ENCODE measurements around the gene NUP98.

Gene NUP98

DNA sequence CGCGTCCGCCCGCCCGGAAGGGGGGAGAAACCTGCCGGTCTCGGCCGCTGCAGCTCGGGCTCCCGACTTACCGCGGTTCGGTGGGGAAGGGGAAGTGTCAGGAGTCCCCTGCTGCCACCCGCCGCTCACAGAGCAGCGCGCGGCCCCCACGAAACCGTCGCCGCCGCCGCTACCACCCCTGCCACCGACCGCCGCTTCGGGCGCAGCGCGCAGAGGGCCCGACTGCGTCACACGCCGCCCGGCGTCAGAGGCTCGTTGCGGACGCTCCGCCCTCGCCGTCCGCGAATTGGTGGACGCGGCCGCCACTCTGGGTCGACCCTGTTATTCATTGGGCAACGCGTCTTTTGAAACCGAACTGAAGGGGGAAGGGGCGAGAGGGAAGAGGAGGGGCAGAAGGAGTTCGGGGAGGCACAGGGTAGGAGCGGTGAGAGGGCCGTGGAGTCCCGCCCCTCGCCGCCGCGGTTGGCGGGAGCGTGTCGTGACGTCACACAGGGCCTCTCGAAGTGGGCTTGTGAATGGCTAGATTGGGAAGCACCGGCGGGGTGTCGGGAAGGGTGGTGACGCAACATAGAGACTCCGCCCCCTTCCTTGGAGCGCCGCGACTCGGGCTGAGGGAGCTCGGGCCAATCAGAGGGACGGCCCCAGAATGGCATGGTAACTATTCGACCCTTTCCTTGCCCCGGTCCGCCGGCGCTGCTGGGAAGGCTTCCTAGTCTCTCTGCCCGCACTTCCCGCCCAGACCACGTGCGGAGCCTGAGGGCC, at the start of gene NUP98:
TSS of gene NUP98 (minus strand) at position 226 of the 762 bp plus-strand sequence. CDS start 15,437 bp downstream, outside the sequence.
- DNase-seq (ENCODE audit: low spot score): peak; percentile 100

DNA sequence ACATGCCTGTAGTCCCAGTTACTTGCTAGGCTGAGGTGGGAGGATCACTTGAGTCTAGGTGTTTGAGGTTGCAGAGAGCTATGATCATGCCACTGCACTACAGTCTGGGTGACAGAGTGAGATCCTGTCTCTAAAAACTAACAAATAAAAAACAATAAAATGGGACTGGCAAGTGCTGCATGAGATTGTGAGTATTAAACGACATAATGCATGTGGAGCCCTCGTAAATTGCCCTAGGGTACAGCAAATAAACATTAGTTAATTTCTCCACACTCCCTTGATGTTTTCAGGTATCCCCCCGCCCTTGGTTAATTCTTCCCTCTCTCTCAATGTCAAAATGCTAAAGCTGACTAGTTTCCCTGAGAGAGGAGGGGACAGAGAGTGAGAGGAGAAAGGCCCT, 48.3 kb upstream of the NUP98 start:
- DNase-seq (ENCODE audit: low spot score): no peak

DNA sequence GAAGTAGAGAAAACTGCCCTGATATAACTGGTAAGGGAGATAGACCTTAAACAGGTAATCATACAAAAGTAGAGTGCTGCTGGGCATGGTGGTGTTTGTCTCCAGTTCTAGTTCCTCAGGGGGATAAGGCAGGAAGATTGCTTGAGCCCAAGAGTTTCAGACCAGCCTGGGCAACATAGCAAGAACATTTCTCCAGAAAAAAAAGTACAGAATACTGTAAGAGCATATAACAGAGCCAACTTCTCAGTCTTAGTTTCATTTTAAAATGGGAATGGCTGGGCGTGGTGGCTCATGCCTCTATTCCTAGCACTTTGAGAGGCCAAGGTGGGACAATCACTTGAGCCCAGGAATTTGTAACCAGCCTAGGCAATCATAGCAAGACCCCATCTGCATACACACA, 47.9 kb upstream of the NUP98 start:
- no peak for DNase-seq (ENCODE audit: low spot score)

DNA sequence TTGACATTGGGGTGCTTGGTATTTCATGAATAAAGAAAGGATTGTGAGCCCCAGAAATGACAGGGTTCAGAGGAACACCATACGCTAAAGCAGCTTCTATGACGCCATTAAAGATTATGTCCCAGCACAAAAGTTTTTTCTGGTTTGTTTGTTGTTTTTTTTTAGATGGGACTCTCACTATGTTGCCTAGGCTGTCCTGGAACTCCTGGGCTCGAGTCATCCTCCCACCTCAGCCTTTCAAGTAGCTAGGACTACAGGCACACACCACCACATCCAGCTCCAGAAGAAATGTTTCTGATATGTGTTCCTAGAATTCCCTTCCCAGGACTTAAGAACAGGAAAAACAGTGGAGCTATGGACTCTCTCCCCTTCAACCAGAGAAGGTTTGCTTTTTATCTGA, 46.0 kb upstream of the NUP98 start:
- DNase-seq (ENCODE audit: low spot score): no peak

DNA sequence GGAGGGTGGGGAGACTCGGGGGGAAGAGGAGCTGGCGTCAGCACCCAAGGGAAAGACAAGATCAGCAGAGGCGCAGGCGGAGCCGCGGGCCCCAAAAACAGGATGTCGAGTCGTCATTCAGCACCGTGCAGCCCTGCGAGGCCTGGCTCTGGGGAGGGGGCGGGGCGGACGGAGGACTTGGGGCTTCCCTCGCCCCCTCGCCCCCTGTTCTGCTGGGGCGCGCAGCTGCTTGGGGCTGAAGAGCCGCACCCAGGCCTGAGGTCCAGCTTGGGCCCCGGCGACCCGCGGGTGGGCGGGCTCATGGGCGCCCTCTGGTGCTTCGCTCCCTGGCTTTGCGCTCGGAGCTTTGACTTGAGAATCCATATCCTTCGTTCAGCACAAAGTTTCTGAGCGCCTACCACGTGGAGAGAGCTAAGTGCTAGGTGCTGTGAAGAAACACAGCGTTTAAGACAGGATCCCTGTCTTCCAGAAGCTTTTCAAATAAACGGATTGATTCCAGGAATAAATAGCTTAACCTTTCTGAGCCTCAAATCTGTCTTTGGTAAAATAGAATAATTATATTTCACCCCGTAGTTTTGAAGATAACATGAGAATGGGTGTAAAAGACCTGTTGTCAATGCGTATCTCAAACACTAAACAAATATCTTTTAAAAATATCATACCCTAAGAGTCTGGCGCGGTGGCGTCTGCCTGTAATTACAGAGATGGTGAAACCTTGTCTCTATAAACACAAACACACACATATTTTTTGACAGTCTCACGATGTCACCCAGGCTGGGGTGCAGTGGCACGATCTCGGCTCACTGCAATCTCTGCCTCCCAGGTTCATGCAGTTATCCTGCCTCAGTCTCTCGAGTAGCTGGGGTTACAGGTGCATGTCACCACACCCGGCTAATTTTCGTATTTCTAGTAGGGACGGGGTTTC, 44.3 kb upstream of the NUP98 start:
- DNase-seq (ENCODE audit: low spot score): peak; percentile 88

DNA sequence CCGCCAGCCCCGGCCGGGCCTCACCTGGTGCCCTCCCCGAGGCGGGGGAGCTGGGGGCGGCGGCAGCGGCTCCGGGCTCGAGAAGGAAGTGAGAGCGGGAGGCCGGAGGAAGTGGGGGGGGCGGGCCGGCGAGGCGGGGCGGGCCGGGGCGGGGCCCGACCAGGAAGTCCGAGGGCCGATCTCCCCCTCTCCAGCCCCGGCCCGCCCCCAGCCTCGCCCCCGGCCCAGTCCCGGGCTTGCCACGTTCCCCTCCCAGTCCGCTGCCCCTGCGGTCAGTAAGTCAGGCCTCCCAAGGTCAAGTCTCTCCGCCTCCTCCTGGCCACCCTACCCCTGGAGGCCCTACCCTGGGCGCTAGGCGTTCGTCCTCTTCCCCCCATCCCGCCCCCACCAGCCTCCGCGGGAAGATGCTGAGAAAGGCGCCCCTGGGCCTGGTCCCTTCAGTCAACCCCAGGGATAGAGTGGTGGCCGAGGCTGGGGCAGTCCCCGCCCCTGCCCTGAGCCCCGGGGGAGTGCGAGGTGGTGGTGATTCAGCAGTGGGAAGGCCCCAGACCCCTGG, 43.6 kb upstream of the NUP98 start, which contains the start of gene RHOG:
TSS of gene RHOG (minus strand) at position 90 of the 556 bp plus-strand sequence. CDS start 12,821 bp downstream, outside the sequence.
- peak; percentile 82 for DNase-seq (ENCODE audit: low spot score)

DNA sequence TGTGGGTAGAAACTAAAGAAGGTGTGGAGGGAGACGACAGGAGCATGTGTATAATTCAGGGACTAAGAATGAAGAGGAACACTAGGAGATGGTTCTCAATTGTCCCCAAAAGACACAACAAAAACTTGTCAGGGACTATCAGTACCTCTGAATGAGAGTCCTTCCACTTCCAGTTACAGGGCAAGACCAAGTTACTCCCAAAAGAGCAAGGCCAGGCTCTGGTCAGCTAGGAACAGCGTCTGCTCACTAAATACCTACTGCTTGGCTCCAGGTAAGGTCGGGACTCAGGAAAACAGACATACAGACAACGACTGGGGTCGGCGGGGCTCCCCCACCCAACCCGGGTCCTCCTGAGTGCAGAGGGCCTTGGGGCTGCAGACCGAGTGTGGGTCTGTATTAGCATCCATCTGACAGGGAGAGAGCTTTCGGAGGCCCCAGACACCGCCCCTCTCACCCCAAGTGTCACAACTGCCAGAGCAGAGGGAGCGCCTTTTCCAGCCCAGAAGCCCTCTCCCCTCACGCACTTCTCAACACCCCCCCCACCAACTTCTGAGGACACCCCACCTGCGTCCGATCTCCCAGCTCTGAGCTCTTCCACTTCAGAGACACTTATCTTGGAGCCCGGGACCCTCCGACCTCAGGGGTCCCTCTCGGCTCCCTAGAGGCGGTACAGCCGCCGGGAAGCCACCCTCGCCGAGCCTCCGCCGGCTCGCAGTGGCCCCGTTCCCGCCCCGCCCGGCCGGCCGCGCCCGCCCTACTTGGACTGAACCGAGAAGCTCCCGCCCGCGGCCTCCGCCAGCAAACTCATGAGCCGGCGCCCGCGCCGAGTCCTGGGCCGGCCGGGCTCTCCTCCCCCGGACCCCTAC, 42.9 kb upstream of the NUP98 start:
- DNase-seq (ENCODE audit: low spot score): no peak

DNA sequence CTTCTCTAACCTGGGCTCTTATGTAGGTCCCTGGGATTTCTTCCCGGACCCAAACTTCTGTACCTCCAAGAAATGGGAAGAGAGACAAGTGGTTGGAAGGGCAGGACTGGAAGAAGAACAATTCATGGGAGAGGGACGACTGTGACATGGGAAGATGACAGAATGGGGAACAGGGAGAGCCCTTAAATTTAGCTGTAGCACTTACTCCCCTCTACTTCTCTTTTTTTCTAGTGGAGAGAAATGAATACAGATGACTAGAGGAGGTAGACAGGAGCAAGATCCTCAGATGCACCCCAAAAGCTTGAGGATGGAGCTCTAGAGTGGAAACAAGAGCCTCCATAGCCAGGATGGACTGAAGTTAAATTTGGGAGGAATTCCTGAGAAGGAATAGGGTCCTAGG, 41.1 kb upstream of the NUP98 start:
- DNase-seq (ENCODE audit: low spot score): no peak

DNA sequence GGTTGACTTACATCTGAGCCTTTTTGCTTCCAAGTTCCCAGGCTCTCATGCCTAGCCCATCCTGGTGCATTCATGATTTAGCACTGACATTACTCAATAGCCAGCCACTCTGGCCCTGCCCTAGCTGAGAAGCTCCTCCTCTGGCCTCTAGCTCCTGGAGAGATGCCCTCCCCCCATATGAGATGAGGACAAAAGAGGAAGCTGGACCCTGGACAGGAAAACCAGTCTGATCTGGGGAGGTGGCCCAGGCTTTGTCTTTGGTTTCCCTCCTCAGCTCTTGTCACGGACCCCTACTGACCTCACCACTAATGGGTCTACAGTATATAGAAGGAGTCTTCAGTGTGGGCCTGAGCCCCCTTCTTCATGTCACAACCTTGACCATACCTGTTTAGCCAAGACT, 40.4 kb upstream of the NUP98 start:
- peak; percentile 76 for DNase-seq (ENCODE audit: low spot score)

DNA sequence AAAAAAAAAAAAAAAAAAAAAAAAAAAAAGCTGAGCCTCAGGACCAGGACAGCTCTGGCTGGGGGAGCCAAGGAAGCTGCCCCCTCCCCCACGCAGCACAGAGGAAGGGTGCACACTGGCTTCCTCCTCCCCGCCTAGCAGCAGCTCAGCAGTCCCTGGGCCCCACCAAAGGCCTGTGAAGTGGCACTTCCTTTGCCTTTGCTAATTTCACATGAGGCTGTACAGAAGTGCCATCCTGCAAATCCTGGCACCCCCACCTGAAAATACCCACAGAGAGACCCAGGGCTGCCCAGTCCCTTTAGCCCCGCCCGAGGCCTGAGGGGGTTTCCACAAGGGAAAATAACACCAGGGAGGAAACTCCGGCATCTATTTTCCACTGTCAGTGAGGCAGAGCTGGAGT, 39.5 kb upstream of the NUP98 start:
- DNase-seq (ENCODE audit: low spot score): peak; percentile 71

DNA sequence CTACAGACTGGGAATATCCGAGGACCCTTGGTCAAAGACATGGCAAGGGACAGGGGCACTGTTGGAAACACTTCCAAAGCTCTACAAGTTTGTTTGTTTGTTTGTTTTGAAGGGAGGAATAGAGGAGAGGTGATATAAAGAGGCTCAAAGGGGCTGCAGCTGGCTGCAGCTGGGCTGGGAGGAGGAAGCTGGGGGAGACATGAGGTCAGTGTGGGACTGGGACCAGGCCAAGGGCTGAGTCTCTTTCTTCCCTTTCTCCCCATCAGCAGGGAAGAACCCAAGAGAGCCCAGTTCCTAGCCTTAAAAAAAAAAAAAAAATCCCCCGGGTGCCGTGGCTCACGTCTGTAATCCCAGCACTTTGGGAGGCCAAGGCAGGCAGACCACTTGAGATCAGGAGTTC, 38.4 kb upstream of the NUP98 start:
- DNase-seq (ENCODE audit: low spot score): peak; percentile 82

DNA sequence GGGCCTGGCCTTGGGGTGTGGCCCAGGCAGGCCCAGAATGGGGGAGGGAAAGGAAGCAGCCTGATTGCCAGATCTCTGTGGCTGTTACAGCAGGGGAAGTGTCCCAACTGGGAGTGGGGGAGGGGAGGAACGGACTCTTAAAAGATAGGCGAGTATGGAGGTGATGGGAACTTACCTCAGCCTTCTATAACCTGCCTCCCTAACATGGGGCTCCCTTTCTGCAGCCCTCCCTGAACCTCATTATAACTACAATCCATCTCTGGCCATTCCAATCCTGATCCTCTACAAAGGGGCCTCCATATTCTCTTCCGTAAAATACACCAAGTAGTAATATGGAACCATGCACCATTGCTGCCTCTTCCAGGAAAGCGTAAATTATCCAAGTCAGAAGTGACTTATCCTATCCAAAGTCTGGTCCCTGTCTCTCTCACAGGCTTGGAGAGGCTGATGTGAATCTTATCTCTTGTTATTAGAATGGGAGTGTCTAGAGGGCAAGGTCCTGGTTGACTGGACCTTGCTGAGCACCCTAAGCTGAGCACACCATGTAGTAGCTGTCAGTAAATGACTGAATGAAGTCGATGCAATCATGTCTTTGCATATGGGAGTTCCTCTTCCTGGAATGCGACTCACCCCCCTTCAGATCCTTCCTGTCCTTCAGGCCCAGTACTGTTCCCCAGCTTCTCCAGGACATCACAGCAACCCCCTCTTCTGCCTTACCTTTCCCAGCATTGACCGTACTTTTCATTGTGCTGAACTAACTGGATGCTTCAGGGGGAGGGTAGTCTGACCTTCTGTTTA, 37.5 kb upstream of the NUP98 start:
- DNase-seq (ENCODE audit: low spot score): peak; percentile 67

DNA sequence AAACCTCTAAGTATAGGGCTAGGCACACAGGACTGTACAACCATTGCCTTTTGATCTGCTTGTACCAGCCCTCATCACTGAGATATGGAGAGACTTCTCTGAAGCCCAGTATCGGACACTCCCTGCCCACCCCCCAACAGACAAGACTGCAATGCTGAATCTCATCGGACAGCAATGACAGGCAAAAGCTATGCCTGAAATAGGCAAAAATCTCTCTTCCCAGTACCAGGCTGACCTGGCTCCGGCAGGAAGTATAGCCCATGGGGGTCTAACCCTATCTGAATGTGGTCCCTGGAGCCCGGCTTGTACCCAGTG, 37.0 kb upstream of the NUP98 start:
- no peak for DNase-seq (ENCODE audit: low spot score)

DNA sequence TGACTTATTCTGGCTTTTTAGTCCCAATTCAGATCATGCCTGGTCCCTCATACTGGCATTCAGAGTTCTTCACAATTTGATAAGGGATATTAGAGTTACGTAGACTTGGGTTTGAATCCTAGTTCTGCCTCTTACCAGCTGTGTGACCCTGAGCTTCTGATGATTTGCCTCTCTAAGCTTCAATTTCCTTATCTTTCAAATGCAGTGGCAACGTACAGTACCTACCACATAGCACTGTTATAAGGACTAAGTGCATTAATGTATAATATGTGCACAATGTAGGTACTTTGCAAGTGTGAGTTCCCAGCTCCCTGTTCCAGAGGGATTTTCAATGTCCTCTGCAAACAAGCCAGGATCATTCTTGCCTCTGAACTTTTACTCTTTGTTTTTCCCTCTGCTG, 36.1 kb upstream of the NUP98 start:
- DNase-seq (ENCODE audit: low spot score): no peak

DNA sequence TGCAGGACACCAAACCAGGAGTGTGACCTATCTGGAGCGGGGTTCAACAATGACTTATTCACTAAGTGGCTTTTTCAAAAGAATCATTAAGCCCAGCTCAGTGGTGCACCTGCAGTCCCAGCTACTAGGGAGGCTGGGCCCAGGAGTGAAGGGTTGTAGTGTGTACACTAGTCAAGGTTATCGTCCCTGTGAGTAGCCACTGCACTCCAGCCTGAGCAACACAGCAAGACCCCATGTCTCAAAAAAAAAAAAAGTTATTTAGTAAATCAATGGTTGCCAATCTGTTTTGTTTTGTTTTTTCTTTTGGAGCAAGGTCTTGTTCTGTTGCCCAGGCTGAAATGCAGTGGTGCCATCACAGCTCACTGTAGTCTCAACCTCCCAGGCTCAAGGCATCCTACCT, 35.5 kb upstream of the NUP98 start:
- DNase-seq (ENCODE audit: low spot score): no peak

DNA sequence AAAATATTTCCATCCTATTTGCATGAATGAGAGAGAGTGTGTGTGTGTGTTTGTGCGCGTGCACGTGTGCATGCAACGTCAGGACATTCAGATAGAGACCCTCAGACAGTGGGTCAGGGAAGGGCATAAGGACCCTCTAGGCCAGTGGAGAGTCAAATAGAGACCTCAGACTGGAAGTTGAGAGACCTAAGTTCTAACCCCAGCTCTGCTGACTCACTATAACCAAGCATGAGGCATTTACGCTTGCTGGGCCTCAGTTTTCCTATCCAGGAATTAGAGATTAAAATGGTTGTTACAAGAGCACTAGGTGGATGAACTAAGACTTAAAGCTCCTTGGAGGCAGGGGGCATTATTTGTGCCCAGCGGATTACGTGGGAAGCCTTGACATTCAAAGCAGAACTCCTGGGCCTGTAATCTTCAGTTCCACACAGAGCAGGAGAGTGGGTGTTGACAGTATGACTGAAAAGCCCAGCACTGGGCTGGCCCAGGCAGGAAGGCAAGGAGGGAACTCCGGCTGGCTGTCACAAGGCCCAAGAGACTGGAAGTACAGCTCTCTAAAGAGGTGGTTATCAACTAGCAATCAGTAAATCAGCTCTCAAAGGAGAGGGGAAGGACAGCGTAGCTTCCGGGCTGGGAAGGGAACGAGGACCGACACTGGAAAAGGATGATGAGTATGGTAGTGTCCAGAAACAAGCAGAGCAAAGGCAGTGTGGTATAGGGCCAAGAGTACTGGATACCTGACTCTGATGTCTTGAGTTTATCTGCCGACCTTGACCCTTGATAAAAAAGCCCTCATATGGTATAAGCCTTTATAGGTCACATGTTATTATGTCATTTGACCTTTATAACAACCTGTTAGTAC, 34.3 kb upstream of the NUP98 start:
- no peak for DNase-seq (ENCODE audit: low spot score)

DNA sequence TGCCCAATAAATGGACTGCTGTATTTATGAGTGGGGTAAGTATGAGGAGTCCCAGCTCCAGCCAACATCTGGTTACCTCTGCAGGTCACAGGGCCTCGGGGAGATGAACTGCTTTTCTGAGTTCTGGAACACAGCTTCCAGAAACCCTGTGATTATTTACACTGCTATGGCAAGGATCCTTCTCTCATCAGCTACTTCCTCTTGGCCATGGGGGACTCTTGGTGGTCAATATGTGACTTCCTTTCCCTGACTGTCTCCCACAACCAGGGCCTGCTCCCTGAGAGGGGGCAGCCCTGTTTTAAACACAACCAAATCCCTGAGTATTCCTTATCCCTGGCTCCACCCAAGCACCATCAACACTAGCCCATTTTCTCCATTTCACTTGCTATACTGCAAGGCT, 33.4 kb upstream of the NUP98 start:
- no peak for DNase-seq (ENCODE audit: low spot score)

DNA sequence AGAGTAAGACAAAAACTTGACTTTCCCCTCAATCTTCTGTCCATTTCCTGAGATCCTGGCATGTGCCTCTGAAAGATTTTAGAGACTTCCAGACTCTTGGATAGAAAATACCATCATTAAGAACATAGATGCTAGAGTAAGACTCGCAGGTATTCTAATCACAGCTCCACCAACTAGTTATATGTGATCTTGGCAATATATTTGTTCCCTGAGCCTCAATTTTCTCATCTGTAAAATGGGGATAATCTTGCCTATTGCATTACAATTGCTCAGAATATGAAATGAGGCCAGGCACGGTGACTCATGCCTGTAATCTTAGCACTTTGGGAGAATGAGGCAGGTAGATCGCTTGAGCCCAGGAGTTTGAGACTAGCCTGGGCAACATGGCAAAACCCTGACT, 32.7 kb upstream of the NUP98 start:
- DNase-seq (ENCODE audit: low spot score): no peak

DNA sequence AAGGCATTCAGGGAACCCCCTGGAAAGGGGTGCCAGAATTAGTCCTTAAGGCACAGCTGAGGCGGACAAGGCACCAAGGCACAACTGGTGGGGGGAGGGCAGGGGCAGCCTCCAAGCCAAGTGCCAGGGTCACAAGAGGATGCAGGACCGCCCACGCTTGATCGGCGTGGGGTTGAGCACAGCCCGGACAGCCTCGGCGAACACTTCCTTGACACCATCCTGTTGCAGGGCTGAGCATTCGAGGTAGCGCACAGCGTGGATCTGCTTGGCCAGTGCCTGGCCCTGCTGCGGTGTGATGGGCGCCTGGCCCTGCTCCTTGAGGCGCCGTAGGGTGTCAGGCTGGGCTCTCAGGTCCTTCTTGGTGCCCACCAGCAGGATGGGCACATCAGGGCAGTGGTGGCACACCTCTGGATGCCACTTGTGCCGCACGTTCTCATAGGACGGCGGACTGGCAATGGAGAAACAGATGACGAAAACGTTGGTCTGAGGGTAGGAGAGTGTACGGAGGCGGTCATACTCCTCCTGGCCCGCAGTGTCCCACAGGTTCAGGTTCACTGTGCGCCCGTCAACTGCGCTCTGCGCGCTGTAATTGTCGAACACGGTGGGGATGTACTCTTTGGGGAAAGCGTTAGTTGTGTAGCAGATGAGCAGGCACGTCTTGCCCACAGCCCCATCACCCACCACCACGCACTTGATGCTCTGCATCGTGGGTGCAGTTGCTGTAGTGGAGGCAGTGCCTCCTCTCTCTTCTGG, 30.3 kb upstream of the NUP98 start:
- peak; percentile 65 for DNase-seq (ENCODE audit: low spot score)
